Spleen (tissue), 11 donors: ENCODE measurements around the gene SPATA46. TPM values are rescaled to one million over a fixed set of nuclear protein-coding genes. Genes with fewer than 3 reads are reported as not detected.

Experiments used
- DNase-seq: peaks from one replicate; pipeline ENCODE4 v3.0.0-alpha.2; 2020
- H3K27ac ChIP-seq, 8 donors: fragments of 200-600 bp; sonication (generic) in 7 of 8; 1 replicate in 4 of 8; 2 replicates in 4 of 8; pipeline versions ENCODE4 v1.5.0 to v1.8.0; 2016 to 2021; ENCODE audit warnings: inconsistent platforms in 4 of 8, mild to moderate bottlenecking in 4 of 8, moderate library complexity in 1 of 8
- H3K27me3 ChIP-seq, 7 donors: fragments of 200-600 bp; sonication (generic) in 6 of 7; replicated peaks in 1 of 7; 1 replicate in 4 of 7; 2 replicates in 3 of 7; pipeline versions ENCODE4 v1.5.0 to v1.8.0; 2016 to 2021; ENCODE audit warnings: inconsistent platforms in 3 of 7, mild to moderate bottlenecking in 1 of 7
- H3K36me3 ChIP-seq, 6 donors: fragments of 200-600 bp; sonication (generic) in 5 of 6; 1 replicate in 4 of 6; 2 replicates in 2 of 6; pipeline versions ENCODE4 v1.5.0 to v1.8.0; 2016 to 2021; ENCODE audit warnings: inconsistent platforms in 2 of 6
- H3K4me1 ChIP-seq, 6 donors: fragments of 200-600 bp; sonication (generic) in 5 of 6; 1 replicate in 3 of 6; 2 replicates in 3 of 6; pipeline versions ENCODE4 v1.5.0 to v1.8.0; 2016 to 2021; ENCODE audit warnings: inconsistent platforms in 3 of 6
- H3K4me3 ChIP-seq, 8 donors: fragments of 200-600 bp; sonication (generic) in 7 of 8; 1 replicate in 4 of 8; 2 replicates in 4 of 8; pipeline versions ENCODE4 v1.5.0 to v1.8.0; 2016 to 2021; ENCODE audit warnings: inconsistent platforms in 4 of 8, mild to moderate bottlenecking in 4 of 8, moderate library complexity in 2 of 8
- H3K9me3 ChIP-seq, 8 donors: fragments of 200-600 bp; sonication (generic) in 7 of 8; 1 replicate in 4 of 8; 2 replicates in 4 of 8; pipeline versions ENCODE4 v1.5.0 to v1.8.0; 2016 to 2021; ENCODE audit warnings: inconsistent platforms in 4 of 8
- POLR2A ChIP-seq, 3 donors: fragments of 450-650 bp; IDR thresholded peaks; one replicate each; pipeline ENCODE4 v1.5.1; 2017; ENCODE audit warnings: antibody characterized with exemption in 3 of 3, mild to moderate bottlenecking in 1 of 3
- POLR2AphosphoS5 ChIP-seq, 3 donors: sonication (generic); formaldehyde crosslinking; IDR thresholded peaks; one replicate each; pipeline ENCODE4 v1.5.1; 2017; ENCODE audit warnings: antibody characterized with exemption in 3 of 3
- WGBS, 5 donors: extraction: QIAGEN DNeasy Blood & Tissue Kit in 3 of 5; methylation state at CpG; one replicate each; pipeline versions ENCODE4 v1.1.5 to v1.1.7; 2013 to 2018; 5-methylcytosine and 5-hydroxymethylcytosine counted together
- intact Hi-C: fragments of 100-400 bp; cut with DNase I; formaldehyde crosslinking; loops from one replicate; pipeline ENCODE4 v1.15.0; 2023; ENCODE audit warnings: low total_unique reads
- microRNA-seq, 3 donors: library from miRNA; unstranded; fragments of <30 nt; microRNA quantifications; one replicate each; pipeline versions ENCODE4 to v1.1.0, GENCODE V29; 2019 to 2020
- polyA plus RNA-seq, 3 donors: library from polyadenylated mRNA; stranded (reverse); fragments of 200-250 nt; gene quantifications; one replicate each; pipeline ENCODE4 v1.2.1, GENCODE V29; 2013
- small RNA-seq, 4 donors: library from RNA; depleted of rRNA; stranded (forward); fragments of <200 nt; gene quantifications; one replicate each; pipeline ENCODE3, GENCODE V24; 2016
- total RNA-seq, 7 donors: library from RNA; depleted of rRNA in 3 of 7; stranded (reverse); fragments of >200 nt in 3 of 7; fragmentation: NEBNext Ultra II Directional in 4 of 7; extraction: Animal tissue kit (Norgen Biotek cat#: 25700) in 4 of 7; gene quantifications; one replicate each; pipeline versions ENCODE4 v1.1.0 to v1.2.1, GENCODE V29; 2016 to 2021
- TF ChIP-seq, protein P1 (sequence below), 11 experiments: fragments of 200-600 bp in 7 of 11; fragments of 450-650 bp in 4 of 11; sonication (generic) in 4 of 11; IDR thresholded peaks in 8 of 11; conservative IDR thresholded peaks in 3 of 11; 1 replicate in 7 of 11; 2 replicates in 4 of 11; pipeline versions ENCODE4 v1.4.0 to v1.8.0; 2016 to 2021; ENCODE audit warnings: antibody characterized with exemption in 11 of 11, inconsistent platforms in 4 of 11, mild to moderate bottlenecking in 1 of 11
- donor health status: healthy with polysubstance abuse.
- donor health status: DM: no; HTN: no; CAD: no; lungs with moderate emphysema.
- donor health status: DM: no; HTN: no; CAD: no.
- donor health status: Bipolar disorder and iron deficiency.
- donor health status: healthy.
- donor health status: DM: no; HTN: no; CAD: no.
- donor health status: DM: yes; HTN: yes; CAD: no.

The SPATA46 gene
- total and polyA plus RNA-seq, 10 donors = not detected

DNA sequence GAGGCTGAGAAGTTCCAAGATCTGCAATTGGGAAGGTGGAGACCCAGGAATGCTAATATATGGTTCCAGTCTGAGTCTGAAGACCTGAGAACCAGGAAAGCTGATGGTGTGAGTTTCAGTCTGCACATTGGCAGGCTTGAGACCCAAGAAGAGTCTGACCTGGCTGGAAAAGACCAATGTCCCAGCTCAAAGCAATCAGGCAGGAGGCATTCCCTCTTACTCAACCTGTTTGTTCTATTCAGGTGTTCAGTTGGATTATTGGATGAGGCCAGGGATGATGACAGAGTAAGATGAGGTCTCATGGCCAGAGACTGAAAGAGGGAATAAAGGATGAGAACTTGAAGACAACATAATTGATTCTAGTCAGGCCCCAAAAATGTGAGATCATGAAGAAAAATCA is 50.1 kb downstream of the SPATA46 start:
- peak overlapping the region in 5 of 8 donors; percentile 5 to 76 (median 69) for H3K27ac ChIP-seq
- no peaks in the 10 kb centered on the region for H3K36me3 ChIP-seq
- H3K4me3 ChIP-seq = no peak overlapping the region
- peaks cover 0 to 8% (median 0%) of the 10 kb centered on the region in 7 donors for H3K27me3 ChIP-seq
- no peaks in the 10 kb centered on the region for H3K9me3 ChIP-seq
- TF ChIP-seq POLR2A (IDR thresholded peaks at IDR 0.05) = no peak
- TF ChIP-seq POLR2AphosphoS5 (IDR thresholded peaks at IDR 0.05) = no peak
- TF ChIP-seq, protein P1, sequence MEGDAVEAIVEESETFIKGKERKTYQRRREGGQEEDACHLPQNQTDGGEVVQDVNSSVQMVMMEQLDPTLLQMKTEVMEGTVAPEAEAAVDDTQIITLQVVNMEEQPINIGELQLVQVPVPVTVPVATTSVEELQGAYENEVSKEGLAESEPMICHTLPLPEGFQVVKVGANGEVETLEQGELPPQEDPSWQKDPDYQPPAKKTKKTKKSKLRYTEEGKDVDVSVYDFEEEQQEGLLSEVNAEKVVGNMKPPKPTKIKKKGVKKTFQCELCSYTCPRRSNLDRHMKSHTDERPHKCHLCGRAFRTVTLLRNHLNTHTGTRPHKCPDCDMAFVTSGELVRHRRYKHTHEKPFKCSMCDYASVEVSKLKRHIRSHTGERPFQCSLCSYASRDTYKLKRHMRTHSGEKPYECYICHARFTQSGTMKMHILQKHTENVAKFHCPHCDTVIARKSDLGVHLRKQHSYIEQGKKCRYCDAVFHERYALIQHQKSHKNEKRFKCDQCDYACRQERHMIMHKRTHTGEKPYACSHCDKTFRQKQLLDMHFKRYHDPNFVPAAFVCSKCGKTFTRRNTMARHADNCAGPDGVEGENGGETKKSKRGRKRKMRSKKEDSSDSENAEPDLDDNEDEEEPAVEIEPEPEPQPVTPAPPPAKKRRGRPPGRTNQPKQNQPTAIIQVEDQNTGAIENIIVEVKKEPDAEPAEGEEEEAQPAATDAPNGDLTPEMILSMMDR (IDR thresholded peaks at IDR 0.05 in 8 of 11, conservative IDR thresholded peaks at IDR 0.05 in 3 of 11) = no peak
- no peak for DNase-seq
- intact Hi-C loops = no loop called here
- peaks cover 0 to 9% (median 0%) of the 10 kb centered on the region in 6 donors for H3K4me1 ChIP-seq

DNA sequence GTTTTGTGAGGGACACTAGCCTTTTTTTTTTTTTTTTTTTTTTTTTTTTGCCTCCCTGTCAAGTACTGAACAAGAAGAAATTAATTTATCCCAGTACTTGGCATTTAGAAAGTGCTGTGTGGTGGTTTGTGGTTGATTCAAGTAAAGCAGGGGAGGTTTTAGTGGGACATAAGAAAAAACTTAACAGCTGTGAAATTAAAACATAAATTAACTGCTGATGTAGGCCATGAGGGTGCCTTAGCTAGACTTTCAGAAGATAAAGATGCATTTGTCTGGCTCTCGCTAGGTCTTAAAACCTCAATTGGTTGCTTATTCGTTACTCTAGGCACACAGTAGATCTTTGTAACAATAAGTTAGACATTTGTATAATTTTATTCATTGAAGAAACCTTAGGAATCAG is 52.3 kb downstream of the SPATA46 start:
- Histone ChIP-seq H3K9me3 (no peaks in the 10 kb centered on the region), H3K36me3 (no peaks in the 10 kb centered on the region), H3K27ac (no peak overlapping the region), H3K4me3 (no peak overlapping the region), H3K27me3 (peaks cover 0 to 20% (median 0%) of the 10 kb centered on the region in 7 donors), H3K4me1 (peaks cover 0 to 9% (median 0%) of the 10 kb centered on the region in 6 donors)
- no peak for DNase-seq
- intact Hi-C loops = no loop called here
- TF ChIP-seq POLR2AphosphoS5 (IDR thresholded peaks at IDR 0.05) (no peak), POLR2A (IDR thresholded peaks at IDR 0.05) (no peak)
- TF ChIP-seq, protein P1 (IDR thresholded peaks at IDR 0.05 in 8 of 11, conservative IDR thresholded peaks at IDR 0.05 in 3 of 11) = no peak
- 68 to 89% (median 73%) methylated on average over 2 of the region's 2 CpGs for WGBS, 5 donors

Small RNA genes lying within 50 kb of the gene (microRNA-seq; reads per million reads assigned to microRNA genes)
- 1.1 to 7.0 (median 2.9) reads per million in 3 donors for gene MIR556

Small RNA genes lying within 50 kb of the gene (small RNA-seq; reads per million reads assigned to genes)
- gene MIR556 (0 to 0.07 (median 0) reads per million in 4 donors), gene RNA5SP61 (0 reads per million in 4 donors)

Other genes starting within 250 kb of the SPATA46 start
- 1 to 10 TPM in 5 of 7 donors, under 1 TPM in 2; 0.55 to 2.4 (median 1.4) TPM for gene C1orf226, start 4.9 kb upstream of the SPATA46 start, total RNA-seq
- under 1 TPM; 0.09 to 0.48 (median 0.15) TPM for gene C1orf226, start 4.9 kb upstream of the SPATA46 start, polyA plus RNA-seq
- 10 to 100 TPM in 1 of 7 donors, 1 to 10 TPM in 6; 4.3 to 11.0 (median 5.0) TPM for gene SH2D1B, start 35.3 kb upstream of the SPATA46 start, total RNA-seq
- gene SH2D1B, start 35.3 kb upstream of the SPATA46 start, polyA plus RNA-seq = 1 to 10 TPM in 1 of 3 donors, under 1 TPM in 2; 0.85 to 1.5 (median 0.98) TPM
- 10 to 100 TPM; 54.0 to 77.6 (median 65.5) TPM for gene UHMK1, start 121.0 kb upstream of the SPATA46 start, total RNA-seq
- gene UHMK1, start 121.0 kb upstream of the SPATA46 start, polyA plus RNA-seq = 10 to 100 TPM; 14.8 to 23.8 (median 17.3) TPM
- 10 to 100 TPM; 19.1 to 48.3 (median 24.5) TPM for gene UAP1, start 184.9 kb upstream of the SPATA46 start, total RNA-seq
- gene UAP1, start 184.9 kb upstream of the SPATA46 start, polyA plus RNA-seq = 10 to 100 TPM; 13.1 to 18.5 (median 15.0) TPM